ENCODE data around the gene MOB3B. TPM values are rescaled to one million over a fixed set of nuclear protein-coding genes. Genes with fewer than 3 reads are reported as not detected.
A peak's percentile ranks its signal among the peaks of the same experiment; 100 is the strongest.

Gene MOB3B
- 0.32 and 0.43 TPM in 2 replicates for total RNA-seq

GRCh38 chr9:27529316-27530278 is at the start of gene MOB3B:
MOB3B (minus strand) TSS chr9:27529814; CDS start chr9:27455550, 74,264 bp downstream.
- TF ChIP-seq, protein P1, sequence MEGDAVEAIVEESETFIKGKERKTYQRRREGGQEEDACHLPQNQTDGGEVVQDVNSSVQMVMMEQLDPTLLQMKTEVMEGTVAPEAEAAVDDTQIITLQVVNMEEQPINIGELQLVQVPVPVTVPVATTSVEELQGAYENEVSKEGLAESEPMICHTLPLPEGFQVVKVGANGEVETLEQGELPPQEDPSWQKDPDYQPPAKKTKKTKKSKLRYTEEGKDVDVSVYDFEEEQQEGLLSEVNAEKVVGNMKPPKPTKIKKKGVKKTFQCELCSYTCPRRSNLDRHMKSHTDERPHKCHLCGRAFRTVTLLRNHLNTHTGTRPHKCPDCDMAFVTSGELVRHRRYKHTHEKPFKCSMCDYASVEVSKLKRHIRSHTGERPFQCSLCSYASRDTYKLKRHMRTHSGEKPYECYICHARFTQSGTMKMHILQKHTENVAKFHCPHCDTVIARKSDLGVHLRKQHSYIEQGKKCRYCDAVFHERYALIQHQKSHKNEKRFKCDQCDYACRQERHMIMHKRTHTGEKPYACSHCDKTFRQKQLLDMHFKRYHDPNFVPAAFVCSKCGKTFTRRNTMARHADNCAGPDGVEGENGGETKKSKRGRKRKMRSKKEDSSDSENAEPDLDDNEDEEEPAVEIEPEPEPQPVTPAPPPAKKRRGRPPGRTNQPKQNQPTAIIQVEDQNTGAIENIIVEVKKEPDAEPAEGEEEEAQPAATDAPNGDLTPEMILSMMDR (IDR thresholded peaks at IDR 0.05; ENCODE audit: insufficient read depth, low read depth, low read length) = peak; percentile 90

DNA sequence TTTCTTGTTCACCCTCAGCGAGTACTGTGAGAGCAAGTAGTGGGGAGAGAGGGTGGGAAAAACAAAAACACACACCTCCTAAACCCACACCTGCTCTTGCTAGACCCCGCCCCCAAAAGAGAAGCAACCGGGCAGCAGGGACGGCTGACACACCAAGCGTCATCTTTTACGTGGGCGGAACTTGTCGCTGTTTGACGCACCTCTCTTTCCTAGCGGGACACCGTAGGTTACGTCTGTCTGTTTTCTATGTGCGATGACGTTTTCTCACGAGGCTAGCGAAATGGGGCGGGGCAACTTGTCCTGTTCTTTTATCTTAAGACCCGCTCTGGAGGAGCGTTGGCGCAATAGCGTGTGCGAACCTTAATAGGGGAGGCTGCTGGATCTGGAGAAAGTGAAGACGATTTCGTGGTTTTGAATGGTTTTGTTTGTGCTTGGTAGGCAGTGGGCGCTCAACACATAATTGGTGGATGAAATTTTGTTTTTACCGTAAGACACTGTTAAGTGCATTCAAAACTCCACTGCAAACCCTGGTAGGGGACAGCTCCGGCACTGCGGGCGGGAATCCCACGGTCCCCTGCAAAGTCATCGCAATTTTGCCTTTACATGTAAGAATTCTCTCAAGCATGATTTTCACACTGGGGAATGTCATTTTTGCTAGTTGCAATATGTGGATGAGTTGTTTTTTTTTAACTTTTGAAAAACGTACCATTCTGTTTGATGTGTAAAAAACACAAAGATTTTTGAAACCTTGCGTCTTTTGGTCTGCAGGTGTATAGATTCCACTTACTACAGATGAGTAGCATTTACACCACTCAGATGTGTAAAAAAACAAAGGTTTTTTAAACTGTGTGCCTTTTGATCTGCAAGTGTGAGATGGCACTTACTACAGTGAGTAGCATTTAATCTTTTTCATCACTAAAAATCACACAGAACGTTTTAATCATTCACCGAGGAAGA is 44.3 kb upstream of the MOB3B start:
- TF ChIP-seq, protein P1 (IDR thresholded peaks at IDR 0.05; ENCODE audit: insufficient read depth, low read depth, low read length) = no peak
- DNase-seq (ENCODE audit: low read depth) = peak; percentile 100
- H3K4me3 ChIP-seq (ENCODE audit: low read depth, low read length) = peak overlapping the region; percentile 78

More at GRCh38 chr9:27529316-27530278, at the start of gene MOB3B:
- peak; percentile 72 for DNase-seq (ENCODE audit: low read depth)
- H3K4me3 ChIP-seq (ENCODE audit: low read depth, low read length) = peak within 1 kb of the TSS; percentile 70

- TF ChIP-seq, protein P1 (IDR thresholded peaks at IDR 0.05; ENCODE audit: insufficient read depth, low read depth, low read length) = no peak
- peak within 1 kb of the TSS; percentile 78 for H3K4me3 ChIP-seq (ENCODE audit: low read depth, low read length)
- DNase-seq (ENCODE audit: low read depth) = no peak
Measured at GRCh38 chr9:27572918-27573633, 43.5 kb upstream of the MOB3B start, which contains the start of gene C9orf72. C9orf72 (minus strand) TSS chr9:27573481; CDS start chr9:27567120, 6,361 bp downstream.

DNA sequence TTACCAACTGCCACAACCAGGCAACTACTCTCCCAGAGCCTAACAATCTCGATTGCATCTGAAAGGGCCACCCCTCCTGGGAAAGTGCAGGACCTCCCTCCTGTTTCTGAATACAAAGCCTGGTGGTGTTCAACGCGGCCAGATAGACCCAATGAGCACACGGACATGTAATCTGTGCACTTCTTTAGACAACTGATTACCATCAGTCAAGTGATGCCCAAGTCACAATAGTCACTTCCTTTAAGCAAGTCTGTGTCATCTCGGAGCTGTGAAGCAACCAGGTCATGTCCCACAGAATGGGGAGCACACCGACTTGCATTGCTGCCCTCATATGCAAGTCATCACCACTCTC is 42.9 kb upstream of the MOB3B start:
- TF ChIP-seq, protein P1 (IDR thresholded peaks at IDR 0.05; ENCODE audit: insufficient read depth, low read depth, low read length) = no peak
- peak; percentile 72 for DNase-seq (ENCODE audit: low read depth)
- peak overlapping the region; percentile 78 for H3K4me3 ChIP-seq (ENCODE audit: low read depth, low read length)

- peak overlapping the region; percentile 78 for H3K4me3 ChIP-seq (ENCODE audit: low read depth, low read length)
- TF ChIP-seq, protein P1 (IDR thresholded peaks at IDR 0.05; ENCODE audit: insufficient read depth, low read depth, low read length) = no peak
- no peak for DNase-seq (ENCODE audit: low read depth)
Measured at GRCh38 chr9:27572061-27572460, 42.4 kb upstream of the MOB3B start.

DNA sequence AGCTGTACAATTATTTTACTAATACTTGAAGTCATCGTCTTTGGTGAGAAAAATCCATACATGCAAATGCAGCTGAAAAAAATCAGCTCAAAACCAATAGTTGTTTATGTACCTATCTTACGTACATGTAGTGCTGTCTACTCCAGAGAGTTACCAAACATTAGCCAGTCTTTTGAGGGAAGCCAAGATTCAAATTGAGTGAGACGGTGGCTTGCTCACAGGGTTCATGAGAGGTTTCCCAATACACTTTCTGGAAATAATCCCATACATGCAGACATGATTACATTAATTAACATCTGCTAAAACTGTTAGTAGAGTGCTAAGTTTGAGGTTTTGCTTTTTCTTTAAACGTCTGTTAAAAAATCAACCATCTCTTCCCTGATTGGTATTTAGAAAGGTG is 41.4 kb upstream of the MOB3B start:
- TF ChIP-seq, protein P1 (IDR thresholded peaks at IDR 0.05; ENCODE audit: insufficient read depth, low read depth, low read length) = no peak
- no peak overlapping the region for H3K4me3 ChIP-seq (ENCODE audit: low read depth, low read length)
- no peak for DNase-seq (ENCODE audit: low read depth)

All from fibroblast of villous mesenchyme (primary cell).